NCI-H146 treated with DMSO at 0.1 percent for 48 hours (cell line): ENCODE measurements around the gene CYYR1.

Experiments
- DNase-seq: peaks from one replicate; lab custom pipeline; 2025; ENCODE audit not compliant: unreplicated experiment; lab: John Stamatoyannopoulos, UW

CYYR1 gene

DNA sequence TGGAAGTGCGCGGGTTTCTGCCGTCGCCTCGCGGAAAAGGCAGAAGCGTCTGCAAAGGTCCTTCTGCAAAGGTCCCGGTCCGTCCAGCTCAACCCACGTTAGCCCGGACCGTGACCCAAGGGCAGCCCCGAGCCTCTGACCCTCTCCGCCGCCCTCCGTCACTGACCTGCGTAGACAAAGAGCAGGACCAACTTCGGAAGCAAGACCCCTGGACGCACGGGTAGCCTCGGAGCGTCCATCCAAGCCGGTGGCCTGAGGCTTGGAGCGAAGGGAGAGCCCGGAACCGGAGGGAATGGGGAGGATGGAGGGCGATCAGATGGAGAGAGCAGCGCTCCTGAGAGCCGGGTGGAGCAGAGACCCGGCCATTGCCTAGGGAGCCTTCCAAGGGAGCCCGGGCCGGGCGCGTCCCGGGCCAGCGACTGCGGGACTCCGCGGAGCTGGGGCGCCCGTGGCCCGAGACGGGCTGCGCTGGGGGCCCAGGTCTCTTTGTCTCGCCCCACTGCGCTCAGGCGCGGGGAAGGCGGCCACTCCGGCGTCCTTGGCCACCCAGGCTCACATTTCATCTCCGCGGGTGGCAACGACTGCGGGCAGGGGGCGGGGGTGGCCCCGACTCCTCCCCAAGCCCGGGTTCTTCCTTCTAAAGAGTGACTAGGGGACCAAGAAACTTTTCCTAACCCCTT lies at the start of gene CYYR1:
CYYR1 (minus strand) TSS at position 585 of the 680 bp plus-strand sequence; CDS start at position 239, 346 bp downstream.
- DNase-seq: no peak

- no peak for DNase-seq
Measured at GRCh38 chr21:26617176-26617575, 44.1 kb upstream of the CYYR1 start.

- DNase-seq: no peak
Measured at GRCh38 chr21:26614251-26614650, 41.2 kb upstream of the CYYR1 start.

GRCh38 chr21:26599261-26599660 lies 26.2 kb upstream of the CYYR1 start:
- DNase-seq: no peak

GRCh38 chr21:26597981-26598380 lies 24.9 kb upstream of the CYYR1 start:
- no peak for DNase-seq

DNA sequence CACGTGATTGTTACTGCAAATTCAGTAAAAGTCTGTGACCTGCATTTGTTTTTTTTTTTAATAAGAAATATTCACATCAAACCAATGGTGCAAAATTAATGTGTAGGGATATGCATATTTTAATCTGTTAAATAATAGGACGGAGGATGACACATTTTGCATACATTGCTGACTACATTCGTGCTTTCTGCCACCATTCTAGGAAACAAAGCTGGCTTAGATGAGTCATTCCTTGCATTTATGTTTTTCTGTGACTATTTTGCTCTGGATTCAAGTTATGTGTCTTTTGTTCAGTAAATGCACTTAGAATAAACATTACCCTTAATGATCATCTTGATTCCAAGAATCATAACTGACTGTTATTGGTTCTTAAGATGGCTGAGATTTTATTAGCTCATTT lies 23.9 kb upstream of the CYYR1 start:
- DNase-seq: no peak

GRCh38 chr21:26595971-26596370 lies 22.9 kb upstream of the CYYR1 start:
- no peak for DNase-seq

- DNase-seq: no peak
Measured at GRCh38 chr21:26593800-26594199, 20.7 kb upstream of the CYYR1 start.

GRCh38 chr21:26591543-26591942 lies 18.5 kb upstream of the CYYR1 start:
- DNase-seq: no peak

GRCh38 chr21:26588446-26588845 lies 15.4 kb upstream of the CYYR1 start:
- no peak for DNase-seq

DNA sequence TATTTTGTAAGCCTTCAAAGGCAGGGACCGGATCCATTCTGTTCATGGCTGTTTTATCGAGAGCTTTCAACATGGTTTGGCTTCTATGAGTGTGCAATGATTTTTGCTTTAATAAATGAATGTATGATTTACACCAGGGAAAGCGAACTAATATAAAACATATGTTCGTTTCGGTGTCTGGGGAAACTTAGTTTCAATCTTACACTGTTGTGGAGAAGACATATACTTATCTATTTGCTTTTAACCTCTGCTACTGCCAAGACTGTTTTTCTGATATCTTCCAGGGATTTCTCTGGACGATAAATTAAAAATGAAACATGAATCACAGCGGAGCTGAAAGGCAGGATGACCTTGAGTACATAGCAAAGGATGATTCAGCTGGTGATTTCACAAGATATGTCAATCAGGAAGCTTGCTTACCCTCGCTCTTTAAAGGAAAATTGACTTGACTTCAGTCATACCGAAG lies 14.7 kb upstream of the CYYR1 start:
- no peak for DNase-seq

DNA sequence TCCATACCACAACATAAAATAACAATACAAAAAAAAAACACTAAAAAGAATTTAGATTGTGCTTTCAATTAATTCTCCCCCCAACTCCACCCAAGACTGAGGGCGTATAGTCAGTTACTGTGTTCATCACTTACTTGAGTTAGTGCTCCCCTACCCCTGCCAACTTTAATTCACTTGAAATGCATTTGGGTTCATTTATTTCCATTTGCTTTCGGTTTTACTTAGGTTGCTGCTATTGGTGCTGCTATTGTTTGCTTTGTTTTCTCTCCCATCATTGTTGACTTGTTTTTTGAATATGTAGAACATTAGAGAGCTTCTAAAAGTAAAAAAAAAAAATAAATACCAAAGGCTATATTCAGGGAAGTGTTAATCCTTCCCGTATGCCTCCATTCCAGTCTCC lies 10.7 kb upstream of the CYYR1 start:
- no peak for DNase-seq

GRCh38 chr21:26581818-26582217 lies 8.7 kb upstream of the CYYR1 start:
- DNase-seq: no peak

DNA sequence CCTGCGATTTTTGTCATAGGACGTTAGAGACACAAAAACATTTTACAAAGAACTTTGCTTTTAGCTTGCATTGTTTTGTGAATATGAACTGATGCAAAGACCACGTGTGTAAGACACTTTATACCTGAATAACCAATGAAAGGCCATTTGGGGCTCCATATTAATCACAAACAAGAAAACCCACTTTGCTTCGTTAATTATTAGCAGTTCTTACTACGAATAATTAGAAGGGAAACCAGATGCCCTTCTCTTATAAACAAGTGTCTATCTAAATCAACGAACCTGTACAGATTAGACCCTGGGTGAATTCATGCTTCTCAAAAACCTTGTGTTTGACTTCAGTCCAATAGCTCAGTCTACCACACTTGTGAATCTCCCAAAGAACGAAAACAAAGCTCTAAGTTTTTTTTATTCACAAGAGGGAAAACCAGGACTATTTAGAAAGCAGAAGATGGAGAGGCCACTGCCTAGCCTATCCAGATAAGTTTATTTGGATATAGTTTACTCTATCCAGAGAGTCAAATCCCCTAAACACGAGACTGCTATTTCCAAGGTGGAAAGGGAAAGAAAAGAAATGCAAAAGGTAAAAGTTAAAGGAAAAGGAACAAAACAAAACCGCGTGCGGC lies 897 bp downstream of the CYYR1 start:
- DNase-seq: no peak

DNA sequence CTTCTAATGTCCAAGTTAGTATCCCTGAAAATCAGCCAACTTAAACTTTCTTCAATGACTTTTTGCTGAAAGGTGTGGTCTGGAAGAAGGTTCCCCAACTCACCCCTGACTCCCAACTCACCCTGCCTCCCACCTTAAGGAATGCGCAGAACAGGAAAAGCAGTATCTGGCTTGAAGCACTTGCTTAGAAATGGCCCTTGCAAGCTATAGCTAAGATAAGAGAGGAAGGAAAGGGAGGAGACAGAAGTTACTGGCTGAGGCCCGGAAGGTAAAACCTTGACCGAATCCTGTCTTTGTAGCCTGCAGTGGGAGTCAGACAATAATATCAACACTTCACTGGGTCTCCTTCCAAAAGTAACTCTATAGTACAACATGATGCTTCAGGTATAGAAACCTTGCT lies 2.9 kb downstream of the CYYR1 start:
- DNase-seq: no peak

GRCh38 chr21:26565546-26565945 lies 7.5 kb downstream of the CYYR1 start:
- no peak for DNase-seq

- DNase-seq: no peak
Measured at GRCh38 chr21:26565111-26565510, 8.0 kb downstream of the CYYR1 start.

GRCh38 chr21:26563856-26564503 lies 9.1 kb downstream of the CYYR1 start:
- DNase-seq: no peak

- no peak for DNase-seq
Measured at GRCh38 chr21:26560612-26561011, 12.5 kb downstream of the CYYR1 start.

GRCh38 chr21:26559099-26559498 lies 14.0 kb downstream of the CYYR1 start:
- DNase-seq: no peak

DNA sequence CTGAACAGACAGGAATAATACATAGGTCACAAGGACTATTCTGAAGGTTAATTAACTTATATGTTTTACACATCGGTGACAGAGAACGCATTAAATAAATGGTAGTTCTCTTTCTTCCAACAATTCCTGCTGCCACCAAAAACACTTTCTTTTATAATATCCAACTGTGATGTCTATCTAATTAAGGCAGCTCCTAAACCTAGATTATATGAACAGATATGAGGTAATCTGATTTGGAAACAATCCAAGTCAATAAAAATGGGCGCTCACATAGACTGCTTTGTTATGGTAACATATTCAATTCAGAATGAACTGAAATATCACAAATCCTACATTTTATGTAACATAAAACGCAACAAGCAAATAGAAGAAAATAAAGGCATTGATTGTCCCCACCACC lies 16.0 kb downstream of the CYYR1 start:
- no peak for DNase-seq

- DNase-seq: no peak
Measured at GRCh38 chr21:26555540-26556146, 17.4 kb downstream of the CYYR1 start.
